ENCODE results near the gene TUSC2.
"Not testable (repeated sequence)": the region's sequence is repeated elsewhere in the genome, so short reads cannot be mapped to it uniquely, and the experiment has no call there.

TUSC2 gene

GRCh38 chr3:50318615-50319014, 9.4 kb downstream of the TUSC2 start:
- DNase-seq (ENCODE audit: low read depth in 2 of 2), result no peak

- no peak for DNase-seq (ENCODE audit: low read depth in 2 of 2)
Measured at GRCh38 chr3:50318163-50318562, 9.9 kb downstream of the TUSC2 start.

GRCh38 chr3:50317300-50317699, 10.7 kb downstream of the TUSC2 start:
- no peak for DNase-seq (ENCODE audit: low read depth in 2 of 2)

- peak; percentile 56 for DNase-seq (ENCODE audit: low read depth in 2 of 2)
Measured at GRCh38 chr3:50316657-50317242, 11.3 kb downstream of the TUSC2 start.

GRCh38 chr3:50314816-50315215, 13.2 kb downstream of the TUSC2 start:
- DNase-seq (ENCODE audit: low read depth in 2 of 2), result no peak

DNA sequence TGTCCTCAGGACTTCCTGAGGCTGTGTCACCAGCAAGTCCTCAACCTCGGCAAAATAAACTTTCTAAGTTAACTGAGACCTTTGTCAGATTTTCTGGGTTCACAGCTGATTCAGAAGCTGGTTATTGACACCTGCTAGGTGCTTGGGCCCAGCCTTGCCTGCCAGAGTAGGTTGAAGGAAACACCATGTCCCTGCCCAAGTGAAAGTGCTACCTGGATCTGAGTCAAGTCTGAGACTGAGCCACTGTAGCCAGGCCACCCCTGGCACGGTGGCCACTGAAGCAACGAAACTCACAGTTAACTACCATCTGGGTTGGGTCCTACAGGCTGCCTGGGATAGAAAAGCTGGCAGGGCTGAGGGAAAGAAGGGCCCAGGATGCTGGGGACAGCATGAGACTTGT, 13.7 kb downstream of the TUSC2 start:
- no peak for DNase-seq (ENCODE audit: low read depth in 2 of 2)

GRCh38 chr3:50312041-50312440, 16.0 kb downstream of the TUSC2 start:
- not testable (repeated sequence) for DNase-seq (ENCODE audit: low read depth in 2 of 2)

DNA sequence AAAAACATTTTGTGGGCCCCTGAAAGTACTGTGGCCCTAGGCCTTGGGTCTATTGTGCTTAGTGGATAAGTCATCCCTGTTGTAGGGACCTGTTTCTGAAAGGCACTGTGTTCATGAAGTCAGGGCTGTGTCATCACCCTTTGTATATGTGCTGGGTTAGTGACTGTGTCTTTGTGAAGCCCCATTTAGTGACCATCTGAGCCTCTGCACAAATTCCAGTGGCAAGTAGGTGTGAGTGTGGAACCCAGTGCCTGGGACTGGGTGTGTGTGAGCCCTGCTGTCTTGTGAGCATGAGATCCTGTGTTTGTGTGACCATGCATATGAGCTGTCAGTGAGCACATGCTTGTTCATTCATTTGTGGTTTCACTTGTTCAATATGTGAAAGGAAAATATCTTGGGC, 23.4 kb downstream of the TUSC2 start:
- no peak for DNase-seq (ENCODE audit: low read depth in 2 of 2)

- DNase-seq (ENCODE audit: low read depth in 2 of 2), result no peak
Measured at GRCh38 chr3:50303013-50303815, 24.8 kb downstream of the TUSC2 start, which contains the start of gene HYAL1. HYAL1 (minus strand) TSS chr3:50303574; CDS start chr3:50302956, 618 bp downstream.

- no peak for DNase-seq (ENCODE audit: low read depth in 2 of 2)
Measured at GRCh38 chr3:50302095-50303012, 25.7 kb downstream of the TUSC2 start.

- DNase-seq (ENCODE audit: low read depth in 2 of 2), result no peak
Measured at GRCh38 chr3:50300681-50301254, 27.3 kb downstream of the TUSC2 start.

DNA sequence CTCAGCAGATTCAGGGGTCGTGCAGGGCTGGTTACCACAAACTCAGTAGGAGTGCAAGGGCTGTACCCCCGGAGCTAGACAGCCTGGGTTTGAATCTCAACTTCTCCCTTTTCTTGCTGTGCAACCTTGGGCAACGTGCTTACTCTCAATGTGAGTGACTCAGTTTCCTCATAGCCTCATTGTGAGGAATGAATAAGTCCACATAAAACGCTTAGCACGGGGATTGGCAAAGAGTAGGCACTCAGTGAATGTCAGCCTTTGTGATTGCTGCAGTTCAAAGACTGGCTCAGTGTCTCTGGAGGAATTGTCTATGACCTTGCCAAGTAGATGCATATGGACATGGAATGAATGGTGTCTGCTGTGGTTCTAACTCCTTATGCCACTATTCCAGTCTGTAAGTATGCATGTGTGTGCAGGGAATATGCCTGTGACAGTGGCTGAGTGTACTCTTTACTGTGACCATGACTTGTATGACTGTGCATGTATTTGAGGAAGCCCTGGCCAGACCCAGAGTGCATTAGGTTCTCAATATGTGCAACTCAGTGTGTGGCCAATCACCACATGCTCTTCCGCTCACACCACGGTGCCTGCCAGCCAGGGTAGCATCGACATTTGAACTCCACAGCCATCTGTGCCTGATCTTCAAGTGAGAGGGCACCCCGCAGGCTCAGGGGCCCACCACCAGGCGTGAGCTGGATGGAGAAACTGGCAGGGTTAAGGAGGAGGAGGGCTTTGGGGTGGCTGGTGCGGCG, 27.9 kb downstream of the TUSC2 start:
- no peak for DNase-seq (ENCODE audit: low read depth in 2 of 2)

- no peak for DNase-seq (ENCODE audit: low read depth in 2 of 2)
Measured at GRCh38 chr3:50299638-50299928, 28.4 kb downstream of the TUSC2 start.

- DNase-seq (ENCODE audit: low read depth in 2 of 2), result peak; percentile 98 to 99
Measured at GRCh38 chr3:50298836-50299637, 29.0 kb downstream of the TUSC2 start, which contains the start of the genes HYAL3 and NAA80. HYAL3 (minus strand) TSS chr3:50299405; CDS start chr3:50295602, 3,803 bp downstream. NAA80 (minus strand) TSS chr3:50299405; CDS start chr3:50297463, 1,942 bp downstream.

- no peak for DNase-seq (ENCODE audit: low read depth in 2 of 2)
Measured at GRCh38 chr3:50297896-50298725, 29.9 kb downstream of the TUSC2 start.

DNA sequence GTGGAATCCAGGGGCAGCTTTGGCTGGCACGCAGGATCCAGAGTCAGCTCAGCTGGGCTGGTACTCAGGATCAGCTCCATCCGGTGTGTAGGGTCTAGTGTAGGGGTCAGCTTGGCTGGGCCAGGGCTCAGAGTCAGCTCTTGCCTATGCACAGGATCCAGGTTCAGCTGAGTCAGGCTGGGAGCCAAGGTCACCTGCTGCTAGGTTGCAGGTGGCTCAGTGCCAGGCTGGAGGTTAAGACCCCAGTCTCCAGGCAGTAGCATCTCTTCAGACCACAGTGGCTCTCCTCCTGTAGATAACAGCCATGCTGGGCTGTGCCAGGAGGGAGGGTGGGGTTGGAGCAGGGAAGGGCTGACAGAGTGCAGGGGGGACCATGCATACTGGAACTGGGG, 30.6 kb downstream of the TUSC2 start:
- DNase-seq (ENCODE audit: low read depth in 2 of 2), result no peak

- no peak for DNase-seq (ENCODE audit: low read depth in 2 of 2)
Measured at GRCh38 chr3:50296721-50297383, 31.2 kb downstream of the TUSC2 start.

- DNase-seq (ENCODE audit: low read depth in 2 of 2), result no peak
Measured at GRCh38 chr3:50295553-50296431, 32.2 kb downstream of the TUSC2 start.

Data from stimulated activated CD8-positive, alpha-beta memory T cell treated with anti-CD3 and anti-CD28 coated beads, Interleukin-15, amount 100 ng/mL, for 48 hours (primary cell).